Measurements from ENCODE around the gene LEFTY1.

- TF ChIP-seq CTCF (IDR thresholded peaks at IDR 0.05) (no peak), POLR2AphosphoS5 (IDR thresholded peaks at IDR 0.05) (no peak), POLR2A (IDR thresholded peaks at IDR 0.05) (no peak)
These were observed 16.9 kb downstream of the LEFTY1 start for GRCh38 chr1:225872075-225872430.
